Suprapubic skin (tissue), 4 donors: ENCODE data around the gene CCDC9B. TPM values are rescaled to one million over a fixed set of nuclear protein-coding genes. Genes with fewer than 3 reads are reported as not detected.

Experiments used
- DNase-seq, 2 donors: peaks; one replicate each; pipeline ENCODE4 v3.0.0-alpha.2; 2019; ENCODE audit warnings: low spot score in 2 of 2
- H3K27ac ChIP-seq: fragments of 200-600 bp; sonication (generic); one replicate; pipeline ENCODE4 v1.5.1; 2019
- H3K27me3 ChIP-seq: fragments of 200-600 bp; sonication (generic); one replicate; pipeline ENCODE4 v1.5.1; 2019
- H3K36me3 ChIP-seq: fragments of 200-600 bp; sonication (generic); one replicate; pipeline ENCODE4 v1.5.1; 2019
- H3K4me1 ChIP-seq: fragments of 200-600 bp; sonication (generic); one replicate; pipeline ENCODE4 v1.5.1; 2019
- H3K4me3 ChIP-seq: fragments of 200-600 bp; sonication (generic); one replicate; pipeline ENCODE4 v1.5.1; 2019; ENCODE audit warnings: mild to moderate bottlenecking
- H3K9me3 ChIP-seq: fragments of 200-600 bp; sonication (generic); one replicate; pipeline ENCODE4 v1.5.1; 2019
- EP300 ChIP-seq: sonication (generic); formaldehyde crosslinking; IDR thresholded peaks from one replicate; pipeline ENCODE4 v1.6.1; 2017; ENCODE audit warnings: antibody characterized with exemption
- POLR2A ChIP-seq, 2 donors: fragments of 450-650 bp; IDR thresholded peaks; one replicate each; pipeline ENCODE4 v1.6.1; 2017; ENCODE audit warnings: antibody characterized with exemption in 2 of 2, mild to moderate bottlenecking in 2 of 2, moderate library complexity in 2 of 2
- POLR2AphosphoS5 ChIP-seq, 3 donors: sonication (generic); formaldehyde crosslinking; IDR thresholded peaks; one replicate each; pipeline ENCODE4 v1.6.1; 2017; ENCODE audit warnings: antibody characterized with exemption in 3 of 3
- WGBS: methylation state at CpG from one replicate; pipeline ENCODE4 v1.1.5; 2018; 5-methylcytosine and 5-hydroxymethylcytosine counted together
- total RNA-seq, 4 donors: library from RNA; depleted of rRNA; stranded (reverse); fragments of >200 nt; gene quantifications; one replicate each; pipeline ENCODE4 v1.1.0, GENCODE V29; 2016
- TF ChIP-seq, protein P1 (sequence below), 2 donors: fragments of 200-600 bp in 1 of 2; fragments of 450-650 bp in 1 of 2; sonication (generic) in 1 of 2; IDR thresholded peaks; one replicate each; pipeline ENCODE4 v1.5.1; 2016 to 2019; ENCODE audit warnings: antibody characterized with exemption in 2 of 2, mild to moderate bottlenecking in 1 of 2, moderate library complexity in 1 of 2

CCDC9B gene
- total RNA-seq, 4 donors from 2014 or later = 6.1 to 47.9 (median 10.9) TPM

DNA sequence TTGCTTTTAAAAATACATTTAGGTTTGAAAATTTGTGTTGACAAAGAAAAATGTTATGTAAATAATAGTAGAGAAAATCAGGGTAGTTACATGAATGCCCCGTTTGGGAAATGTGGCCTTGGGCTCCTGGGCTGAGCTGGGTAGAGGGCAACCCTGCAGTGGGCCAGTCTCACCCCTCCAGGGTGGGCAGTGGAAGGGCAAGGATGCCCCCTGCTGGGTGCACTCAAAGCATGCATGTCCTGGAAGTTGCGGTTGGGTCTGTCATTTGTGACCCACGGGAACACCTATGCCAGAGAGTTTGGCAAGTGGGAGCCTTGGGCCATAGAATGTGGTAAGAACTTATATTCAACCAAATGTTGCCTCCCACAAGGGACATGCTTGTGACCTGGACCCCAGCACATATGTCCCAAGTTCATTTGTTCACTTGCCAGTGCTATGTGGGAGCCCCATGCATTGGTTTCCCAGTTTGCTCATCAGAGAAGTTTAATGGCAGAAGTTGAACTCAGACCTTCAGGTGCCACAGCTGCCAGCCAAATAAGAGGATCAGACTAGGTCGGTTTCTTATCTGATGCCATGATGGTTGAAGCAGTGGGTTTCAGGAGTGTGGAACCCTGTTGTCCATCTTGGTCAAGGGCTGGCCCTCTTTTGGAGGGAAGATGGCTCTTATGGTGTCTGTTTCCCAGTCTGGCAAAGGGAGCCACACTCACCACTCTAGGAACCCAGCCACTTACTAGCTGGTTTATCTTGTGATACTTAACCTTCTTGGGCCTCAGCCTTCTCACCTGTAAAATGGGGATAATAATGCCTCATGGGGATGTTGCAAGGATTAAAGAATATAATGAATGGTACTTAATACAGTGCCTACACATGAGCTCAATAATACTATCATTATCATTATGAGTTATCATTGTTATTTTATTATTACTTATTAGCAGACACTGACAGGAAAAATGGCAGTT lies 30.5 kb downstream of the CCDC9B start:
- DNase-seq = no peak
- no peak for TF ChIP-seq EP300
- TF ChIP-seq, protein P1, sequence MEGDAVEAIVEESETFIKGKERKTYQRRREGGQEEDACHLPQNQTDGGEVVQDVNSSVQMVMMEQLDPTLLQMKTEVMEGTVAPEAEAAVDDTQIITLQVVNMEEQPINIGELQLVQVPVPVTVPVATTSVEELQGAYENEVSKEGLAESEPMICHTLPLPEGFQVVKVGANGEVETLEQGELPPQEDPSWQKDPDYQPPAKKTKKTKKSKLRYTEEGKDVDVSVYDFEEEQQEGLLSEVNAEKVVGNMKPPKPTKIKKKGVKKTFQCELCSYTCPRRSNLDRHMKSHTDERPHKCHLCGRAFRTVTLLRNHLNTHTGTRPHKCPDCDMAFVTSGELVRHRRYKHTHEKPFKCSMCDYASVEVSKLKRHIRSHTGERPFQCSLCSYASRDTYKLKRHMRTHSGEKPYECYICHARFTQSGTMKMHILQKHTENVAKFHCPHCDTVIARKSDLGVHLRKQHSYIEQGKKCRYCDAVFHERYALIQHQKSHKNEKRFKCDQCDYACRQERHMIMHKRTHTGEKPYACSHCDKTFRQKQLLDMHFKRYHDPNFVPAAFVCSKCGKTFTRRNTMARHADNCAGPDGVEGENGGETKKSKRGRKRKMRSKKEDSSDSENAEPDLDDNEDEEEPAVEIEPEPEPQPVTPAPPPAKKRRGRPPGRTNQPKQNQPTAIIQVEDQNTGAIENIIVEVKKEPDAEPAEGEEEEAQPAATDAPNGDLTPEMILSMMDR (IDR thresholded peaks at IDR 0.05) = peak; percentile 33 to 52
- WGBS = 31% methylated on average over 4 of the region's 4 CpGs
- H3K4me3 ChIP-seq = no peak overlapping the region
- H3K4me1 ChIP-seq = peaks cover 11% of the 10 kb centered on the region
- H3K9me3 ChIP-seq = no peaks in the 10 kb centered on the region
- H3K27me3 ChIP-seq = peaks cover 13% of the 10 kb centered on the region
- H3K27ac ChIP-seq = no peak overlapping the region
- no peaks in the 10 kb centered on the region for H3K36me3 ChIP-seq

GRCh38 chr15:40309344-40309862 lies 31.3 kb downstream of the CCDC9B start:
- no peak for TF ChIP-seq POLR2AphosphoS5 (IDR thresholded peaks at IDR 0.05)
- no peak for TF ChIP-seq POLR2A (IDR thresholded peaks at IDR 0.05)
- Histone ChIP-seq H3K36me3 (no peaks in the 10 kb centered on the region), H3K27ac (no peak overlapping the region), H3K4me3 (no peak overlapping the region), H3K27me3 (peaks cover 13% of the 10 kb centered on the region), H3K9me3 (no peaks in the 10 kb centered on the region), H3K4me1 (peaks cover 11% of the 10 kb centered on the region)
- WGBS = 85% methylated on average over 8 of the region's 8 CpGs
- DNase-seq = no peak

DNA sequence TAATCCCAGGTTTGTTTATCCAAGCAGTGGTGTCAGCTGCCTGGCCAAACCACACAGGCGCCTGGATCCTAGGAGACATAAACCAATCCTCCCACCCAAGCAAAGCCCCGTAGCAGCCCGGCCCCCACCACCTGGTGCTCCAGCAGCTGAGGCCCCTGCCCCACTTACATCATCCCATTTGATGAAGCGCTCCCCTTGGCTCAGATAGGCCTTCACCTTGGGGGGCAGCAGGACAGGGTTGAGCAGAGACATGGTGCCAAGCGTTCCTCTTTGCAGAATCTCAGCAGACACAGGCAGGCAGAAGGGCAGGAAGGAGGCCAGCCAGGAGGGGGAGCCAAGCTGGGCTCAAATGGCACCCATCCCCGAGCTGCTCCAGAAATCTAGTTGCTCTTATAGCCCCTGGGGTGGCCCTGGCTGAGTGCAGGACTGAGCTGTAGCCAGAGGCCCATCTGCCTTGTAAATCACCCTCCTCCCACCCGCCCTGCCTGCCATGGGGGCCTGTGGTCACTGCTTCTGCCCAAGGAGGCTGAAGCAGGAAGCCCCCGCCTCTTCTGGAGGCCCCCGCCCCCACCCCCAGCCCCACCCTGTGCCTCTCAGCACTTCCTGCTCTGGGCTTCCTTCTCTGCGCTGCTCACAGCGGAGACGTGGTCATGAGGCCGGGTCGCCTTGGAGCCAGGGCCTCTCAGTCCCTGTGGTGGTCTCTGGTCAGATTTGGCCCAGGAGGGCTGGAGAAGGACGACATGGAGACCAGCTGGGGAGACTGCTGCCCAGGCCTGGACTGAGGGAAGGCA lies 33.1 kb downstream of the CCDC9B start, which contains the start of gene PLCB2:
Gene PLCB2, minus strand, starts transcription at position 515 of the 791 bp plus-strand sequence. Its CDS starts 263 bp downstream, at position 252.
- WGBS = 71% methylated on average over 11 of the region's 15 CpGs
- TF ChIP-seq, protein P1 (IDR thresholded peaks at IDR 0.05) = no peak
- no peak for TF ChIP-seq EP300
- TF ChIP-seq POLR2A (IDR thresholded peaks at IDR 0.05) = no peak
- no peak for TF ChIP-seq POLR2AphosphoS5 (IDR thresholded peaks at IDR 0.05)
- no peaks in the 10 kb centered on the region for H3K4me1 ChIP-seq
- peaks cover 17% of the 10 kb centered on the region for H3K27me3 ChIP-seq
- no peaks in the 10 kb centered on the region for H3K36me3 ChIP-seq
- H3K4me3 ChIP-seq = peak within 1 kb of the TSS; percentile 32
- peak within 1 kb of the TSS; percentile 32 for H3K27ac ChIP-seq
- no peaks in the 10 kb centered on the region for H3K9me3 ChIP-seq
- no peak for DNase-seq

- no peaks in the 10 kb centered on the region for H3K4me1 ChIP-seq
- no peak overlapping the region for H3K27ac ChIP-seq
- H3K9me3 ChIP-seq = no peaks in the 10 kb centered on the region
- H3K36me3 ChIP-seq = no peaks in the 10 kb centered on the region
- DNase-seq = no peak
- H3K27me3 ChIP-seq = peaks cover 16% of the 10 kb centered on the region
- TF ChIP-seq, protein P1 (IDR thresholded peaks at IDR 0.05) = no peak
- TF ChIP-seq EP300 (no peak), POLR2A (IDR thresholded peaks at IDR 0.05) (no peak), POLR2AphosphoS5 (IDR thresholded peaks at IDR 0.05) (no peak)
- peak overlapping the region; percentile 32 for H3K4me3 ChIP-seq
- WGBS = 83% methylated on average over 1 of the region's 7 CpGs
Observed at GRCh38 chr15:40306908-40307307, 33.8 kb downstream of the CCDC9B start.

GRCh38 chr15:40306371-40306770 lies 34.4 kb downstream of the CCDC9B start:
- no peak for DNase-seq
- H3K36me3 ChIP-seq = no peaks in the 10 kb centered on the region
- TF ChIP-seq POLR2A (IDR thresholded peaks at IDR 0.05) (no peak), EP300 (no peak), POLR2AphosphoS5 (IDR thresholded peaks at IDR 0.05) (no peak)
- TF ChIP-seq, protein P1 (IDR thresholded peaks at IDR 0.05) = no peak
- no peak overlapping the region for H3K27ac ChIP-seq
- H3K4me3 ChIP-seq = peak overlapping the region; percentile 32
- no peaks in the 10 kb centered on the region for H3K4me1 ChIP-seq
- peaks cover 13% of the 10 kb centered on the region for H3K27me3 ChIP-seq
- no peaks in the 10 kb centered on the region for H3K9me3 ChIP-seq
- 96% methylated on average over 3 of the region's 5 CpGs for WGBS
